ENCODE data around the gene ABRAXAS1.

The ABRAXAS1 gene

GRCh38 chr4:83490876-83491450 lies 6.1 kb upstream of the ABRAXAS1 start:
- no peak for DNase-seq (ENCODE audit: extremely low read depth, insufficient read length)
- H3K27me3 ChIP-seq (replicated peaks; ENCODE audit: control insufficient read depth, insufficient read depth, low read length), result no peaks in the 10 kb centered on the region
- peak; percentile 91 for TF ChIP-seq CTCF (IDR thresholded peaks at IDR 0.05; ENCODE audit: insufficient read depth, low read length, poor library complexity, severe bottlenecking)
- no peaks in the 10 kb centered on the region for H3K36me3 ChIP-seq (ENCODE audit: control insufficient read depth, insufficient read depth, low read length)
- no peak overlapping the region for H3K4me3 ChIP-seq (replicated peaks; ENCODE audit: low read depth, low read length)

- DNase-seq (ENCODE audit: extremely low read depth, insufficient read length), result no peak
- no peak for TF ChIP-seq CTCF (IDR thresholded peaks at IDR 0.05; ENCODE audit: insufficient read depth, low read length, poor library complexity, severe bottlenecking)
- Histone ChIP-seq H3K36me3 (ENCODE audit: control insufficient read depth, insufficient read depth, low read length) (no peaks in the 10 kb centered on the region), H3K4me3 (replicated peaks; ENCODE audit: low read depth, low read length) (no peak overlapping the region), H3K27me3 (replicated peaks; ENCODE audit: control insufficient read depth, insufficient read depth, low read length) (no peaks in the 10 kb centered on the region)
These were observed 4.9 kb upstream of the ABRAXAS1 start for GRCh38 chr4:83489711-83490326.

- Histone ChIP-seq H3K27me3 (replicated peaks; ENCODE audit: control insufficient read depth, insufficient read depth, low read length) (no peaks in the 10 kb centered on the region), H3K4me3 (replicated peaks; ENCODE audit: low read depth, low read length) (no peak overlapping the region), H3K36me3 (ENCODE audit: control insufficient read depth, insufficient read depth, low read length) (no peaks in the 10 kb centered on the region)
- DNase-seq (ENCODE audit: extremely low read depth, insufficient read length), result no peak
- TF ChIP-seq CTCF (IDR thresholded peaks at IDR 0.05; ENCODE audit: insufficient read depth, low read length, poor library complexity, severe bottlenecking), result no peak
These were observed 1.7 kb upstream of the ABRAXAS1 start for GRCh38 chr4:83486457-83487129.

- TF ChIP-seq CTCF (IDR thresholded peaks at IDR 0.05; ENCODE audit: insufficient read depth, low read length, poor library complexity, severe bottlenecking), result no peak
- H3K36me3 ChIP-seq (ENCODE audit: control insufficient read depth, insufficient read depth, low read length), result no peaks in the 10 kb centered on the region
- DNase-seq (ENCODE audit: extremely low read depth, insufficient read length), result no peak
- H3K4me3 ChIP-seq (replicated peaks; ENCODE audit: low read depth, low read length), result no peak overlapping the region
- no peaks in the 10 kb centered on the region for H3K27me3 ChIP-seq (replicated peaks; ENCODE audit: control insufficient read depth, insufficient read depth, low read length)
These were observed 10.9 kb downstream of the ABRAXAS1 start for GRCh38 chr4:83473966-83474365.

GRCh38 chr4:83473423-83473822 lies 11.5 kb downstream of the ABRAXAS1 start:
- TF ChIP-seq CTCF (IDR thresholded peaks at IDR 0.05; ENCODE audit: insufficient read depth, low read length, poor library complexity, severe bottlenecking), result no peak
- DNase-seq (ENCODE audit: extremely low read depth, insufficient read length), result no peak
- Histone ChIP-seq H3K27me3 (replicated peaks; ENCODE audit: control insufficient read depth, insufficient read depth, low read length) (no peaks in the 10 kb centered on the region), H3K4me3 (replicated peaks; ENCODE audit: low read depth, low read length) (no peak overlapping the region), H3K36me3 (ENCODE audit: control insufficient read depth, insufficient read depth, low read length) (no peaks in the 10 kb centered on the region)
